ENCODE measurements around the gene AFTPH.

GRCh38 chr2:64515086-64515485, 9.0 kb upstream of the AFTPH start:
- TF ChIP-seq CTCF (IDR thresholded peaks at IDR 0.05; ENCODE audit: low read depth, low read length, poor library complexity, severe bottlenecking) (no peak), EZH2phosphoT487 (IDR thresholded peaks at IDR 0.05; ENCODE audit: borderline replicate concordance, low read length) (no peak)
